Transverse colon (tissue), 4 donors: Measurements from ENCODE around the gene TNFRSF6B. TPM values are rescaled to one million over a fixed set of nuclear protein-coding genes. Genes with fewer than 3 reads are reported as not detected.

Experiments
- DNase-seq: peaks from one replicate; pipeline ENCODE4 v3.0.0-alpha.2; 2019
- H3K27ac ChIP-seq, 4 donors: fragments of 200-600 bp; sonication (generic); 2 replicates each; pipeline ENCODE4 v1.5.1; 2016 to 2018; ENCODE audit warnings: inconsistent platforms in 4 of 4
- H3K27me3 ChIP-seq: fragments of 200-600 bp; sonication (generic); 2 replicates; pipeline ENCODE4 v1.5.1; 2017; ENCODE audit warnings: inconsistent platforms
- H3K36me3 ChIP-seq, 4 donors: fragments of 200-600 bp; sonication (generic); 2 replicates each; pipeline ENCODE4 v1.5.1; 2017 to 2019; ENCODE audit warnings: inconsistent platforms in 4 of 4
- H3K4me1 ChIP-seq, 4 donors: fragments of 200-600 bp; sonication (generic); 2 replicates each; pipeline ENCODE4 v1.5.1; 2017 to 2020; ENCODE audit warnings: inconsistent platforms in 4 of 4
- H3K4me3 ChIP-seq, 4 donors: fragments of 200-600 bp; sonication (generic); 1 replicate in 1 of 4; 2 replicates in 3 of 4; pipeline versions ENCODE4 v1.5.1 to v1.6.1; 2017 to 2019; ENCODE audit warnings: inconsistent platforms in 4 of 4
- H3K9me3 ChIP-seq, 2 donors: fragments of 200-600 bp; sonication (generic); 2 replicates each; pipeline ENCODE4 v1.5.1; 2017 to 2019; ENCODE audit warnings: inconsistent platforms in 2 of 2
- CTCF ChIP-seq, 5 experiments: fragments of 200-600 bp in 3 of 5; fragments of 450-650 bp in 2 of 5; sonication (generic) in 3 of 5; IDR thresholded peaks; 1 replicate in 2 of 5; 2 replicates in 3 of 5; pipeline ENCODE4 v1.5.1; 2016 to 2017; ENCODE audit warnings: antibody characterized with exemption in 5 of 5, inconsistent platforms in 3 of 5, mild to moderate bottlenecking in 2 of 5, moderate library complexity in 1 of 5
- EP300 ChIP-seq: sonication (generic); formaldehyde crosslinking; IDR thresholded peaks from one replicate; pipeline ENCODE4 v1.6.1; 2017; ENCODE audit warnings: antibody characterized with exemption, low read depth
- POLR2A ChIP-seq: fragments of 450-650 bp; IDR thresholded peaks from one replicate; pipeline ENCODE4 v1.6.1; 2016; ENCODE audit warnings: antibody characterized with exemption, mild to moderate bottlenecking, moderate library complexity
- POLR2AphosphoS5 ChIP-seq, 3 donors: sonication (generic); formaldehyde crosslinking; IDR thresholded peaks; one replicate each; pipeline ENCODE4 v1.6.1; 2016; ENCODE audit warnings: antibody characterized with exemption in 3 of 3
- WGBS, 2 donors: methylation state at CpG; one replicate each; pipeline ENCODE4 v1.1.5; 2018; ENCODE audit warnings: low coverage in 1 of 2; 5-methylcytosine and 5-hydroxymethylcytosine counted together
- in situ Hi-C, 4 donors: fragments of 200-750 bp; cut with MboI; loops; one replicate each; pipeline versions ENCODE4 v1.15.0 to v1.15.1; 2017; ENCODE audit warnings: low sequenced_read_pairs in 3 of 4, low pct_ligation_motif_present in 1 of 4, low pct_unique_long_range_greater_than_20kb in 1 of 4
- intact Hi-C: fragments of 100-400 bp; cut with DNase I; formaldehyde crosslinking; loops from one replicate; pipeline ENCODE4 v1.15.1; 2023; ENCODE audit warnings: low total_unique reads
- total RNA-seq, 4 donors: library from RNA; depleted of rRNA; stranded (reverse); fragments of >200 nt; gene quantifications; one replicate each; pipeline ENCODE4 v1.1.0, GENCODE V29; 2016

The TNFRSF6B gene
- total RNA-seq, 4 donors from 2014 or later = 4.2 to 34.4 (median 13.6) TPM

DNA sequence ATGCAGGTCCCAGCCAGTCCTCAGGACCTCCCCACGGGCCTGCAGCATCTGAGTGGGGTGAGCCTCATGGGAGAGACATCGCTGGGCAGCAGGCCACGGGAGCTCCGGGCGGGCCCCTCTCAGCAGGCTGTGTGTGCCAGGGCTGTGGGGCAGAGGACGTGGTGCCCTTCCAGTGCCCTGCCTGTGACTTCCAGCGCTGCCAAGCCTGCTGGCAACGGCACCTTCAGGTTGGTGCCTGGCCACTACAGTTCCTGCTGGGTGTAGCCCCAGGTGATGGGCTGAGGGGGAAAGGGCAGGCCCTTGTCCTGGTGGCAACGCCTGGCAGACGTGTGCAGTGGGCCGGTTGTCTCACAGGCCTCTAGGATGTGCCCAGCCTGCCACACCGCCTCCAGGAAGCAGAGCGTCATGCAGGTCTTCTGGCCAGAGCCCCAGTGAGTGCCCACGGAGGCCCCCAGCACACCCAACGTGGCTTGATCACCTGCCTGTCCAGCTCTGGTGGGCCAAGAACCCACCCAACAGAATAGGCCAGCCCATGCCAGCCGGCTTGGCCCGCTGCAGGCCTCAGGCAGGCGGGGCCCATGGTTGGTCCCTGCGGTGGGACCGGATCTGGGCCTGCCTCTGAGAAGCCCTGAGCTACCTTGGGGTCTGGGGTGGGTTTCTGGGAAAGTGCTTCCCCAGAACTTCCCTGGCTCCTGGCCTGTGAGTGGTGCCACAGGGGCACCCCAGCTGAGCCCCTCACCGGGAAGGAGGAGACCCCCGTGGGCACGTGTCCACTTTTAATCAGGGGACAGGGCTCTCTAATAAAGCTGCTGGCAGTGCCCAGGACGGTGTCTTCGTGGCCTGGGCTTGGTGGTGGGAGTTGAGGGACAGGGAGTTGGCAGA lies 787 bp upstream of the TNFRSF6B start:
- intact Hi-C loops = no loop called here
- in situ Hi-C loops = no loop called here
- Histone ChIP-seq H3K27me3 (no peaks in the 10 kb centered on the region), H3K4me3 (no peak overlapping the region), H3K4me1 (peaks cover 27 to 56% (median 49%) of the 10 kb centered on the region in 4 donors), H3K9me3 (no peaks in the 10 kb centered on the region), H3K27ac (peak overlapping the region in 1 of 4 donors; percentile 2), H3K36me3 (no peaks in the 10 kb centered on the region)
- WGBS, 2 donors = 71% methylated on average over 14 of the region's 25 CpGs; no CpG with 5 or more reads in 1 of the 2 donors
- no peak for DNase-seq
- no peak for TF ChIP-seq CTCF (IDR thresholded peaks at IDR 0.05)
- peak in 1 of 3 donors; percentile 37 for TF ChIP-seq POLR2AphosphoS5 (IDR thresholded peaks at IDR 0.05)
- TF ChIP-seq EP300 = no peak

DNA sequence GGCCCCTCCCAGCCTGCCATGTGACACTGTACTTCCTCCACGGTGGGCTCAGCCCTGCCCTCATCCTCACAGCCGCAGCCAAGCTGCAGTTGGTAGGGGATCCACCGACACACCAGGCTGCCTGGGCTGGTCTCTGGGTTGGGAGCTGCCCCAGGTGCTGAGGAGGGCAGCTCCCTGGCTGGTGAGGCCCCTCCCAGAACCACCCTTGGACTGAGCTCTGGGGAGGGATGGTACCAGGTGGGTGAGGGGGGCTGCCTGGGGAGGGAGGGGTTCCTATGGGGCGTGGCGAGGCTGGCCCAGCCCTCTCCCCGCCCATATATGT lies 185 bp upstream of the TNFRSF6B start:
- H3K27me3 ChIP-seq = no peaks in the 10 kb centered on the region
- peak overlapping the region in 1 of 4 donors; percentile 7 for H3K4me3 ChIP-seq
- 60% methylated on average over 1 of the region's 6 CpGs; no CpG with 5 or more reads in 1 of the 2 donors for WGBS, 2 donors
- in situ Hi-C loops = no loop called here
- no peaks in the 10 kb centered on the region for H3K9me3 ChIP-seq
- no peaks in the 10 kb centered on the region for H3K36me3 ChIP-seq
- intact Hi-C loops = no loop called here
- peaks cover 27 to 50% (median 43%) of the 10 kb centered on the region in 4 donors for H3K4me1 ChIP-seq
- DNase-seq = peak; percentile 60
- TF ChIP-seq POLR2AphosphoS5 (IDR thresholded peaks at IDR 0.05) = no peak
- TF ChIP-seq CTCF (IDR thresholded peaks at IDR 0.05) = no peak
- peak overlapping the region in 1 of 4 donors; percentile 2 for H3K27ac ChIP-seq

DNA sequence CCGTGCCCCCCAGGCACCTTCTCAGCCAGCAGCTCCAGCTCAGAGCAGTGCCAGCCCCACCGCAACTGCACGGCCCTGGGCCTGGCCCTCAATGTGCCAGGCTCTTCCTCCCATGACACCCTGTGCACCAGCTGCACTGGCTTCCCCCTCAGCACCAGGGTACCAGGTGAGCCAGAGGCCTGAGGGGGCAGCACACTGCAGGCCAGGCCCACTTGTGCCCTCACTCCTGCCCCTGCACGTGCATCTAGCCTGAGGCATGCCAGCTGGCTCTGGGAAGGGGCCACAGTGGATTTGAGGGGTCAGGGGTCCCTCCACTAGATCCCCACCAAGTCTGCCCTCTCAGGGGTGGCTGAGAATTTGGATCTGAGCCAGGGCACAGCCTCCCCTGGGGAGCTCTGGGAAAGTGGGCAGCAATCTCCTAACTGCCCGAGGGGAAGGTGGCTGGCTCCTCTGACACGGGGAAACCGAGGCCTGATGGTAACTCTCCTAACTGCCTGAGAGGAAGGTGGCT lies 960 bp downstream of the TNFRSF6B start:
- TF ChIP-seq POLR2AphosphoS5 (IDR thresholded peaks at IDR 0.05) (no peak), POLR2A (no peak), EP300 (no peak), CTCF (IDR thresholded peaks at IDR 0.05) (no peak)
- no peaks in the 10 kb centered on the region for H3K9me3 ChIP-seq
- no peak overlapping the region for H3K27ac ChIP-seq
- peak; percentile 8 for DNase-seq
- in situ Hi-C loops = no loop called here
- no peaks in the 10 kb centered on the region for H3K27me3 ChIP-seq
- WGBS, 2 donors = 52% methylated on average over 4 of the region's 7 CpGs; no CpG with 5 or more reads in 1 of the 2 donors
- H3K4me1 ChIP-seq = peaks cover 19 to 39% (median 34%) of the 10 kb centered on the region in 4 donors
- no peaks in the 10 kb centered on the region for H3K36me3 ChIP-seq
- intact Hi-C loops = no loop called here
- peak overlapping the region in 2 of 4 donors; percentile 7 to 19 for H3K4me3 ChIP-seq

GRCh38 chr20:63697868-63698545 lies 1.6 kb downstream of the TNFRSF6B start:
- Histone ChIP-seq H3K27me3 (no peaks in the 10 kb centered on the region), H3K27ac (peak overlapping the region in 3 of 4 donors; percentile 19 to 41 (median 22)), H3K36me3 (no peaks in the 10 kb centered on the region), H3K4me1 (peaks cover 19 to 35% (median 30%) of the 10 kb centered on the region in 4 donors), H3K4me3 (no peak overlapping the region), H3K9me3 (no peaks in the 10 kb centered on the region)
- DNase-seq = peak; percentile 7
- 84% methylated on average over 40 of the region's 40 CpGs; no CpG with 5 or more reads in 1 of the 2 donors for WGBS, 2 donors
- intact Hi-C loops = no loop called here
- TF ChIP-seq POLR2AphosphoS5 (IDR thresholded peaks at IDR 0.05) (no peak), EP300 (no peak), CTCF (IDR thresholded peaks at IDR 0.05) (no peak), POLR2A (no peak)
- in situ Hi-C loops = no loop called here
